Skeletal muscle satellite cell (primary cell): ENCODE measurements around the gene SSH3.

ENCODE experiments used
- H3K27me3 ChIP-seq: 2 replicates; pipeline ENCODE4 v1.7.0; 2013; ENCODE audit warnings: low read length; ENCODE audit not compliant: control insufficient read depth, insufficient read depth
- H3K36me3 ChIP-seq: 2 replicates; pipeline ENCODE4 v1.7.0; 2013; ENCODE audit warnings: mild to moderate bottlenecking, control low read depth, low read length; ENCODE audit not compliant: insufficient read depth
- H3K4me1 ChIP-seq: 2 replicates; pipeline ENCODE4 v1.7.0; 2013; ENCODE audit warnings: low read length; ENCODE audit not compliant: control insufficient read depth, insufficient read depth
- H3K4me2 ChIP-seq: 2 replicates; pipeline ENCODE4 v1.7.0; 2013; ENCODE audit warnings: mild to moderate bottlenecking, low read length
- H3K4me3 ChIP-seq: 2 replicates; pipeline ENCODE4 v1.7.0; 2013; ENCODE audit warnings: low read length
- H3K9ac ChIP-seq: 2 replicates; pipeline ENCODE4 v1.7.0; 2013; ENCODE audit warnings: mild to moderate bottlenecking, low read depth, low read length, moderate library complexity
- H3K9me3 ChIP-seq: replicated peaks from 2 replicates; pipeline ENCODE4 v1.7.0; 2013; ENCODE audit warnings: mild to moderate bottlenecking, control low read depth, low read length

SSH3 gene

DNA sequence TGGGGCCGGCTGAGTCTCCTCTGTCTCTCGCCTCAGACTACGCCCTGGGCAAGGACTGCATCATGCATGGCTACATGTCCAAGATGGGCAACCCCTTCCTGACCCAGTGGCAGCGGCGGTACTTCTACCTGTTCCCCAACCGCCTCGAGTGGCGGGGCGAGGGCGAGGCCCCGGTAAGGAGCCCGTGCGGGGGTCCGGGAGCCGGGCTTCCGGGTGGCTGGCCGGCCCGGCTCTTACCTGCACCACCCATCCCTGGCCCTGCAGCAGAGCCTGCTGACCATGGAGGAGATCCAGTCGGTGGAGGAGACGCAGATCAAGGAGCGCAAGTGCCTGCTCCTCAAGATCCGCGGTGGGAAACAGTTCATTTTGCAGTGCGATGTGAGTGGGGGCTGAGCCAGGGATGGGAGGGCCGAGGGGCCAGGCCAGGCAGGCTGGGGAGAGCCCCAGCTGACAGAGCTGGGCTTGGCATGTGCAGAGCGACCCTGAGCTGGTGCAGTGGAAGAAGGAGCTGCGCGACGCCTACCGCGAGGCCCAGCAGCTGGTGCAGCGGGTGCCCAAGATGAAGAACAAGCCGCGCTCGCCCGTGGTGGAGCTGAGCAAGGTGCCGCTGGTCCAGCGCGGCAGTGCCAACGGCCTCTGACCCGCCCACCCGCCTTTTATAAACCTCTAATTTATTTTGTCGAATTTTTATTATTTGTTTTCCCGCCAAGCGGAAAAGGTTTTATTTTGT, 18.4 kb upstream of the SSH3 start:
- no peak overlapping the region for H3K4me2 ChIP-seq
- peaks cover 64% of the 10 kb centered on the region for H3K36me3 ChIP-seq
- no peaks in the 10 kb centered on the region for H3K9me3 ChIP-seq
- H3K4me1 ChIP-seq, result peaks cover 13% of the 10 kb centered on the region
- no peak overlapping the region for H3K9ac ChIP-seq
- H3K4me3 ChIP-seq, result no peak overlapping the region
- no peaks in the 10 kb centered on the region for H3K27me3 ChIP-seq

- H3K4me3 ChIP-seq, result no peak overlapping the region
- H3K4me1 ChIP-seq, result peaks cover 22% of the 10 kb centered on the region
- no peak overlapping the region for H3K4me2 ChIP-seq
- no peaks in the 10 kb centered on the region for H3K9me3 ChIP-seq
- no peaks in the 10 kb centered on the region for H3K27me3 ChIP-seq
- H3K9ac ChIP-seq, result no peak overlapping the region
- peaks cover 62% of the 10 kb centered on the region for H3K36me3 ChIP-seq
Observed at GRCh38 chr11:67285541-67286498, 17.5 kb upstream of the SSH3 start.

DNA sequence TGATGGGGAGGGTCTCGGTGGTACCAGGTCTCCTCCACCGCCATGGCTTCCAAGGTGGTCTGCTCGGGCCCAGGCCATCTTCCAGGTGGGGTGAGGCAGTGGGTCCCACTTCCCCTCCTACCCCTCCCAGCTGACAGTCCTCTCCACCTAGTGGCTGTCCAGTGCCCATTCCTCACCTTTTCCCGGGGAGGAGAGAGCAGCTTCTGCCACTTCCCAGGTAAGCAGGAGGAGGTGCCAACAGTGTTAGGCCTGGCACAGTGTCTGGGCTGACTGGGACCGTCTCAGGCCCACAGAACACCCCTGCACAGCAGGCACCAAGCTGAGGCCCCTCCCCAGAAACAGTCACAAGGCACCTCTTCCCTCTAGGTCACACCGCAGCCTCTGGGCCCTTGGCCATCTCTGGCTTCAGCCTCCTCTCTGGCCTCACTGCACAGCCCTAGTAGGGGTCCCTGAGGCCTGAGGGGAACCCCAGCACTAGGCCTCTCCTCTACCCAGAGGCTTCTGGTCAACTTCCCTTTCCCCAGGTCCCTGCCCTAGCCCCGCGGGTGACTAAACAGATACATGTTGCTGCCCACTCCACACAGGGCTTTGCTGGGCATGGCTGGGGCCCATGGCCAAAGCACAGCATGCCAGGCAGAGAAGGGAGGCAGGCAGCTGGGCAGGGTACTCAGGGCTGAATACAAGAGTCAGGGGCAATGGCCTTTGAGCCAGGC, 16.6 kb upstream of the SSH3 start:
- Histone ChIP-seq H3K4me1 (peaks cover 23% of the 10 kb centered on the region), H3K4me3 (no peak overlapping the region), H3K27me3 (no peaks in the 10 kb centered on the region), H3K9me3 (no peaks in the 10 kb centered on the region), H3K4me2 (no peak overlapping the region), H3K9ac (no peak overlapping the region), H3K36me3 (peaks cover 59% of the 10 kb centered on the region)

DNA sequence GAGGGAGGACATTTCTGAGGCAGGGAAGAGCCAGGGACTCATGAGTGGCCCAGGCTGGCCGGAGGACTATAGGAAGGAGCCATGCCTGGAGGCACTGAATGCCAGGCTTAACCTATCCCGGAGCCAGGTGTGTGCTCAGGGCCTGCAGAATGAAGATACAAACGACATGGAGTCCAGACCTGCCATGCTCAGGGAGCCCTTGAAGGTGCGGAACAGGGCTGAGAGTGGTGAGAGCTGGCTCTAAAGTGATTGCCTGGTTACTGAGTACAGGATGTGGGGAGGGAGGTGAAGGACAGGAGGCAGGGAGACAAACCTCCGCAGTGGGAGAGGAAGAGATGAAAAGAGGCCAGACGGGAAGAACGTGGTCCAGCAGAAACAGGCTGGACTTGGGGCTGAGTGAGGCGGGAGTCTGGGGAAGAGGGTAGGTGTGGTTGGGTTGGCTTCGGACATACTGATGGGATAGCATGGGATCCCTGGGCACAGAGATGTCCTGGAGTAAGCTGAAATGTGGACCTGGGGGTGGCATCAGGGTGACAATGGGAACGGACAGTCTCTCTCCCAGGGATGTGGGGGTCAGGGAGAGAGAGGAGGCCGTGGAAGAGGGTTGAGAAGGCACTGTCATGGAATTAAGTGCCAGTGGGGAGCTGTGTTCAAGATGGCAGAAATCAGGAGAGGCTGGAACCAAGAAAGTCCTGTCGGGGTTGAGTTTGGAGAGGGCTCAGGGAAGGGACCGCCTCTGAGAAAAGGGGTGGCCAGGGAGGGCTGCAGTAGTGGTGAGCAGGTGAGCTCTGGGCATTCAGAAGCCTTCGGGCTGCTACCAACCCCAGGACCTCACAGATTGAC, 15.8 kb upstream of the SSH3 start:
- peak overlapping the region; percentile 99 for H3K4me2 ChIP-seq
- peak overlapping the region; percentile 87 for H3K4me3 ChIP-seq
- H3K36me3 ChIP-seq, result peaks cover 61% of the 10 kb centered on the region
- H3K27me3 ChIP-seq, result no peaks in the 10 kb centered on the region
- no peaks in the 10 kb centered on the region for H3K9me3 ChIP-seq
- peak overlapping the region; percentile 76 for H3K9ac ChIP-seq
- H3K4me1 ChIP-seq, result peaks cover 29% of the 10 kb centered on the region

GRCh38 chr11:67288198-67288451, 15.2 kb upstream of the SSH3 start:
- H3K4me2 ChIP-seq, result peak overlapping the region; percentile 99
- H3K4me1 ChIP-seq, result peaks cover 34% of the 10 kb centered on the region

GRCh38 chr11:67288452-67289225, 14.7 kb upstream of the SSH3 start:
- Histone ChIP-seq H3K4me3 (peak overlapping the region; percentile 87), H3K9ac (peak overlapping the region; percentile 76), H3K9me3 (no peaks in the 10 kb centered on the region), H3K4me1 (peaks cover 37% of the 10 kb centered on the region), H3K4me2 (peak overlapping the region; percentile 99), H3K27me3 (no peaks in the 10 kb centered on the region), H3K36me3 (peaks cover 52% of the 10 kb centered on the region)

More at GRCh38 chr11:67288198-67288451, 15.2 kb upstream of the SSH3 start:
- Histone ChIP-seq H3K36me3 (peaks cover 55% of the 10 kb centered on the region), H3K27me3 (no peaks in the 10 kb centered on the region), H3K9me3 (no peaks in the 10 kb centered on the region), H3K9ac (peak overlapping the region; percentile 76), H3K4me3 (peak overlapping the region; percentile 87)

- Histone ChIP-seq H3K4me1 (peaks cover 37% of the 10 kb centered on the region), H3K4me2 (peak within 1 kb of the TSS; percentile 99), H3K36me3 (peaks cover 52% of the 10 kb centered on the region), H3K27me3 (no peaks in the 10 kb centered on the region), H3K9me3 (no peaks in the 10 kb centered on the region), H3K4me3 (peak within 1 kb of the TSS; percentile 87), H3K9ac (peak within 1 kb of the TSS; percentile 86)
Observed at GRCh38 chr11:67289226-67289650, 14.1 kb upstream of the SSH3 start, which contains the start of gene ANKRD13D. ANKRD13D (plus strand) TSS chr11:67289303; CDS start chr11:67289461, 158 bp downstream.

- Histone ChIP-seq H3K27me3 (no peaks in the 10 kb centered on the region), H3K4me3 (peak overlapping the region; percentile 87), H3K4me2 (peak overlapping the region; percentile 96), H3K9ac (peak overlapping the region; percentile 86), H3K9me3 (no peaks in the 10 kb centered on the region), H3K36me3 (peaks cover 52% of the 10 kb centered on the region), H3K4me1 (peaks cover 37% of the 10 kb centered on the region)
Observed at GRCh38 chr11:67289651-67290479, 13.5 kb upstream of the SSH3 start.

DNA sequence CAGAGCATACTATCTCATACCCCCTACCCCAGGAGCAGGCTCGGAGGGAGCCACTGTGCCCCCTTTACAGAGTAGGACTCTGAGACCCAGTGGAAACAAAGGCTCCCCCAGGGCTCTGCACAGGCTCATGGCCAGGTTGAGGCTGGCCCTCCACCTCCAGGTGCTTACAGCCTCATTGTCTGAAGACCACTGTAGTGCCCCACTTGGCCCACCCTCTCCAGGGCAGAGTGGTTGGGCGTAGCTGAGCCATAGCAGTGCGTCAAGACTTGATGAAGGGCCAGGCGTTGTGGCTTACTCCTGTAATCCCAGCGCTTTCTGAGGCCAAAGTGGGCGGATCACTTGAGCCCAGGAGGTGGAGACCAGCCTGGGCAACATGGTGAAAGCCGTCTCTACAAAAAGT, 12.5 kb upstream of the SSH3 start:
- Histone ChIP-seq H3K9ac (no peak overlapping the region), H3K4me3 (peak overlapping the region; percentile 87), H3K36me3 (peaks cover 52% of the 10 kb centered on the region), H3K9me3 (peaks cover 2% of the 10 kb centered on the region), H3K4me1 (peaks cover 37% of the 10 kb centered on the region), H3K27me3 (no peaks in the 10 kb centered on the region), H3K4me2 (peak overlapping the region; percentile 96)
